Vagina (tissue), 2 donors: ENCODE measurements around the gene MESD. TPM values are rescaled to one million over a fixed set of nuclear protein-coding genes. Genes with fewer than 3 reads are reported as not detected.

Experiments used
- DNase-seq, 2 donors: peaks; one replicate each; pipeline ENCODE4 v3.0.0-alpha.2; 2017; ENCODE audit errors: extremely low spot score in 2 of 2
- H3K27ac ChIP-seq: fragments of 200-600 bp; sonication (generic); one replicate; pipeline ENCODE4 v1.5.1; 2019
- H3K27me3 ChIP-seq: fragments of 200-600 bp; sonication (generic); one replicate; pipeline ENCODE4 v1.5.1; 2019
- H3K36me3 ChIP-seq, 2 donors: fragments of 200-600 bp; sonication (generic); one replicate each; pipeline ENCODE4 v1.5.1; 2017 to 2019
- H3K4me1 ChIP-seq: fragments of 200-600 bp; sonication (generic); one replicate; pipeline ENCODE4 v1.5.1; 2019
- H3K4me3 ChIP-seq, 2 donors: fragments of 200-600 bp; sonication (generic); 1 replicate in 1 of 2; 2 replicates in 1 of 2; pipeline ENCODE4 v1.5.1; 2016 to 2019
- H3K9me3 ChIP-seq: fragments of 200-600 bp; sonication (generic); one replicate; pipeline ENCODE4 v1.5.1; 2019
- POLR2A ChIP-seq, 2 donors: fragments of 450-650 bp; IDR thresholded peaks; one replicate each; pipeline ENCODE4 v1.6.1; 2017; ENCODE audit warnings: antibody characterized with exemption in 2 of 2, mild to moderate bottlenecking in 2 of 2, moderate library complexity in 2 of 2
- POLR2AphosphoS5 ChIP-seq, 2 donors: sonication (generic); formaldehyde crosslinking; IDR thresholded peaks; one replicate each; pipeline ENCODE4 v1.9.0; 2017; ENCODE audit warnings: antibody characterized with exemption in 2 of 2, mild to moderate bottlenecking in 2 of 2, low read depth in 1 of 2; ENCODE audit not compliant: insufficient read depth in 1 of 2
- intact Hi-C: fragments of 100-400 bp; cut with DNase I; formaldehyde crosslinking; loops from one replicate; pipeline ENCODE4 v1.15.1; 2023
- total RNA-seq: library from RNA; depleted of rRNA; stranded (reverse); fragments of >200 nt; gene quantifications from one replicate; pipeline ENCODE4 v1.2.3, GENCODE V29; 2016
- TF ChIP-seq, protein P1 (sequence below), 3 experiments: fragments of 450-650 bp in 2 of 3; fragments of 200-600 bp in 1 of 3; sonication (generic) in 1 of 3; IDR thresholded peaks; one replicate each; pipeline ENCODE4 v1.5.1; 2017 to 2019; ENCODE audit warnings: antibody characterized with exemption in 3 of 3, mild to moderate bottlenecking in 2 of 3, moderate library complexity in 2 of 3

Gene MESD
- total RNA-seq, 1 donor from 2014 or later, result 17.9 TPM

DNA sequence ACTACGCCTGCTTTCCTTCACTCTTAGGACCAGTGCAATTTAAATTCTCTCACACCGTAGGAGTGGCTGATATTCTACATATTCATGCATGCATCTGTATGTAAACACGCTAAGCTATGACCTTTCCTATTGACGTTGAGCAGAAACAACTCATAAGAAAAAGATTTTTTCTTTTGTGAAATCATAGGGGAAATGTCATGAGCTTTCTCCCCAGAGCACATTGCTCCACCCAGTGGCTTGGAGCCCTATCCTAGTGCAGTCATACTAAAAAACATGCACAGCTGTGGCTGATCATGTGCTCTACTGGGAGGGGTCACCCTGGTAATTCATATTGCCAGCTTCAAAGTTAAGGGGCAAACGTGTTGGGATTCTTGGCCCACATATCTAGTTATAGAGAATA is 1.8 kb upstream of the MESD start:
- Histone ChIP-seq H3K27ac (peak overlapping the region; percentile 92), H3K27me3 (no peaks in the 10 kb centered on the region), H3K4me3 (no peak overlapping the region), H3K36me3 (no peaks in the 10 kb centered on the region), H3K4me1 (peaks cover 52% of the 10 kb centered on the region), H3K9me3 (no peaks in the 10 kb centered on the region)
- intact Hi-C loops, result no loop called here
- DNase-seq, result no peak
- TF ChIP-seq POLR2A (IDR thresholded peaks at IDR 0.05) (no peak), POLR2AphosphoS5 (IDR thresholded peaks at IDR 0.05; ENCODE audit: insufficient read depth in 1 of 2, low read depth in 1 of 2) (peak in 1 of 2 donors; percentile 90)
- TF ChIP-seq, protein P1, sequence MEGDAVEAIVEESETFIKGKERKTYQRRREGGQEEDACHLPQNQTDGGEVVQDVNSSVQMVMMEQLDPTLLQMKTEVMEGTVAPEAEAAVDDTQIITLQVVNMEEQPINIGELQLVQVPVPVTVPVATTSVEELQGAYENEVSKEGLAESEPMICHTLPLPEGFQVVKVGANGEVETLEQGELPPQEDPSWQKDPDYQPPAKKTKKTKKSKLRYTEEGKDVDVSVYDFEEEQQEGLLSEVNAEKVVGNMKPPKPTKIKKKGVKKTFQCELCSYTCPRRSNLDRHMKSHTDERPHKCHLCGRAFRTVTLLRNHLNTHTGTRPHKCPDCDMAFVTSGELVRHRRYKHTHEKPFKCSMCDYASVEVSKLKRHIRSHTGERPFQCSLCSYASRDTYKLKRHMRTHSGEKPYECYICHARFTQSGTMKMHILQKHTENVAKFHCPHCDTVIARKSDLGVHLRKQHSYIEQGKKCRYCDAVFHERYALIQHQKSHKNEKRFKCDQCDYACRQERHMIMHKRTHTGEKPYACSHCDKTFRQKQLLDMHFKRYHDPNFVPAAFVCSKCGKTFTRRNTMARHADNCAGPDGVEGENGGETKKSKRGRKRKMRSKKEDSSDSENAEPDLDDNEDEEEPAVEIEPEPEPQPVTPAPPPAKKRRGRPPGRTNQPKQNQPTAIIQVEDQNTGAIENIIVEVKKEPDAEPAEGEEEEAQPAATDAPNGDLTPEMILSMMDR (IDR thresholded peaks at IDR 0.05), result no peak

DNA sequence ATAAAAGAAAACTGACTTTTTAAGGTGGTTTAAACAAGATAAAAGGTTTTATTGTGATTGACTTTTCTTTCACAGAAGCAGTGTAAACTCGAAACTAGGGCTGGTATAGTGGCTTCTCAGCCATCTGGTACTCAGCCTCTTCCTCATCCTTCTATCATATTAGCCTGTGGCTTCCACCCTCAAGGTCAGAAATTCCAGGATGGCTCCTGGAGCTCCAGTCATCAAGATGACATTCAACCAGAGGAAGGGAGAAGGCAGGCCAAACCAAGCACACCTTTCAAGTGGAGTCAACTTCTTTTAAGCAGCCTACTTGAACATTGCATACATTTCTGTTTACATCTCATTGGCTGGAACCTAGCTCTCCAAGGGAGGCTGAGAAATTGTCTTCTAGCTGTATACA is 1.3 kb upstream of the MESD start:
- Histone ChIP-seq H3K4me1 (peaks cover 57% of the 10 kb centered on the region), H3K4me3 (no peak overlapping the region), H3K9me3 (no peaks in the 10 kb centered on the region), H3K36me3 (no peaks in the 10 kb centered on the region), H3K27me3 (no peaks in the 10 kb centered on the region), H3K27ac (peak overlapping the region; percentile 92)
- intact Hi-C loops, result no loop called here
- no peak for TF ChIP-seq POLR2AphosphoS5 (IDR thresholded peaks at IDR 0.05; ENCODE audit: insufficient read depth in 1 of 2, low read depth in 1 of 2)
- TF ChIP-seq, protein P1 (IDR thresholded peaks at IDR 0.05), result no peak
- TF ChIP-seq POLR2A (IDR thresholded peaks at IDR 0.05), result no peak
- DNase-seq, result no peak

DNA sequence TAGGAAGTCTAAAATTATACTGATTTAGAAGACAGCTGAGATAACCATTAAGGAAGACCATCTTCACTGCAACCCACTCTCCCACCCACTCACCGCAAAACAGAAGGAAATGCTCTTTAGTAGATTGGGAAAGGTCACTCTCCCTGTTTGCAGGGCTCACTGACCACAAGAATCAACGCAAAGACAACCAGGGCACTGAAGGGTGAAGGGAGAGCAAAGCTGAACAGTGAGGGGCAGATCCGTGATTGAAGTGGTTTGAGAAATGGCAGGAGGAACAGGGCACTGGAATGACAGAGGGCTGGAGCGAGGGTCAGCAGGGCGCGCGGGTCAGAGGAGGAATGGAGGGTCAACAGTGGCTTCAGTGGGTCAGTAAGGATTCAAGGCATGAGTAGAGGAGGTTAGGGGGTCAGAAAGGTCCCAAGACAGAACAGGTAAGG is 520 bp downstream of the MESD start:
- no peaks in the 10 kb centered on the region for H3K9me3 ChIP-seq
- TF ChIP-seq, protein P1 (IDR thresholded peaks at IDR 0.05), result no peak
- no peak for TF ChIP-seq POLR2AphosphoS5 (IDR thresholded peaks at IDR 0.05; ENCODE audit: insufficient read depth in 1 of 2, low read depth in 1 of 2)
- TF ChIP-seq POLR2A (IDR thresholded peaks at IDR 0.05), result no peak
- intact Hi-C loops, result no loop called here
- H3K27me3 ChIP-seq, result no peaks in the 10 kb centered on the region
- H3K36me3 ChIP-seq, result no peaks in the 10 kb centered on the region
- peaks cover 59% of the 10 kb centered on the region for H3K4me1 ChIP-seq
- DNase-seq, result no peak
- peak overlapping the region; percentile 81 to 92 for H3K4me3 ChIP-seq
- peak overlapping the region; percentile 92 for H3K27ac ChIP-seq

DNA sequence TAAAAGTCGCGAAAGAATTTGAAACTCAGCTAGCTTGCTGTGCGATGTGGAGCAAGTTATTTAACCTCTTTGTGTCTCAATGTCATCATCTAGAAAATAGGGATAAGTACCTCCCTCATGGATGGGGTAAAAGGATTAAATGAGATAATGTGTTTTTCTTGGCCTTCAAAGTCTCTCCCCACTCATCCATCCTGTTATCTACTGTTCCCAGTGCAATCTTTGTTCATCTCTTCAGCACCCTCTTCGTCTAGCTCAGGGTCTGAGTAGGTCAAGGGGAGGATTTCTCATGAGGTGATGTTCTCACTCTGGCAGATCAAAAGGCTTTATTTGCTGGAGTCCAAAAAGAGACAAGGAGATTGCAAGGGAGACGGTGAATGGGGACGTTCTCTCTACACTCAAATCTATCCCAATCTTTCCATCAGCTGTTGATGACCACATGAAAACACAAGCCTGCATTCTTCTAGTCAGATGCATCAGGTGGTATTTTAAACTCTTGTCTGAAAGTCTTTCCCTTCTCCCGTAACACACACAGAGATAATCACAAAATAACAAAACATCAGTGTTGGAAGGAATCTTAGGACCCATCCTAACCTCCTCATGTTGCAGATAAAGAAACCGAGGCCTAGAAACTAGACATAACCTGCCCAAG is 1.3 kb downstream of the MESD start:
- H3K27ac ChIP-seq, result peak overlapping the region; percentile 92
- no peaks in the 10 kb centered on the region for H3K27me3 ChIP-seq
- H3K4me3 ChIP-seq, result peak overlapping the region; percentile 81 to 92
- H3K4me1 ChIP-seq, result peaks cover 59% of the 10 kb centered on the region
- H3K36me3 ChIP-seq, result no peaks in the 10 kb centered on the region
- intact Hi-C loops, result no loop called here
- TF ChIP-seq, protein P1 (IDR thresholded peaks at IDR 0.05), result no peak
- TF ChIP-seq POLR2A (IDR thresholded peaks at IDR 0.05), result no peak
- H3K9me3 ChIP-seq, result no peaks in the 10 kb centered on the region
- DNase-seq, result no peak

DNA sequence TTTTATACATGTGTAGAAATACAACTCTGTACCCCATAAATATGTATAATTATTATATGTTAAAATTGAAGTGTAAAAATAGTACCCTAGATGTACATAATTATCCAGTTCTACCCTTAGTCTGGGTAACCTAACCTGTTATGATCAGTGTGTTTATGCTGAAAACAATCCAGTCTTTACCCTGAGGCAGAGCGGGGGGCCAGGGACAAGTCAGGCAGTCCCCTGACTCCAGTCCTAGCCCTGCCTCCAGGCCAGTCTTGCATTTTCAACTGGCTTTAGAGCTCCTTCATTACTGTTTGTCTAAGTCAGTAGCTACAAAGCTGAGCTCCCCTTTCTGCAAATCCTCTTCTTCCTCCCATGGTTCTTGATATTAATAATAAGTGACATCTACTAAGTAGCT is 3.1 kb downstream of the MESD start:
- intact Hi-C loops, result no loop called here
- H3K27me3 ChIP-seq, result no peaks in the 10 kb centered on the region
- no peak for DNase-seq
- H3K36me3 ChIP-seq, result peaks cover 0 to 10% of the 10 kb centered on the region in 2 donors
- H3K27ac ChIP-seq, result no peak overlapping the region
- peaks cover 50% of the 10 kb centered on the region for H3K4me1 ChIP-seq
- H3K9me3 ChIP-seq, result no peaks in the 10 kb centered on the region
- no peak overlapping the region for H3K4me3 ChIP-seq
- TF ChIP-seq, protein P1 (IDR thresholded peaks at IDR 0.05), result no peak
- TF ChIP-seq POLR2AphosphoS5 (IDR thresholded peaks at IDR 0.05; ENCODE audit: insufficient read depth in 1 of 2, low read depth in 1 of 2) (no peak), POLR2A (IDR thresholded peaks at IDR 0.05) (no peak)
